ENCODE measurements around the gene SSNA1.

SSNA1 gene

GRCh38 chr9:137221506-137222111 is 33.1 kb downstream of the SSNA1 start:
- no peak for DNase-seq (ENCODE audit: low spot score)

DNA sequence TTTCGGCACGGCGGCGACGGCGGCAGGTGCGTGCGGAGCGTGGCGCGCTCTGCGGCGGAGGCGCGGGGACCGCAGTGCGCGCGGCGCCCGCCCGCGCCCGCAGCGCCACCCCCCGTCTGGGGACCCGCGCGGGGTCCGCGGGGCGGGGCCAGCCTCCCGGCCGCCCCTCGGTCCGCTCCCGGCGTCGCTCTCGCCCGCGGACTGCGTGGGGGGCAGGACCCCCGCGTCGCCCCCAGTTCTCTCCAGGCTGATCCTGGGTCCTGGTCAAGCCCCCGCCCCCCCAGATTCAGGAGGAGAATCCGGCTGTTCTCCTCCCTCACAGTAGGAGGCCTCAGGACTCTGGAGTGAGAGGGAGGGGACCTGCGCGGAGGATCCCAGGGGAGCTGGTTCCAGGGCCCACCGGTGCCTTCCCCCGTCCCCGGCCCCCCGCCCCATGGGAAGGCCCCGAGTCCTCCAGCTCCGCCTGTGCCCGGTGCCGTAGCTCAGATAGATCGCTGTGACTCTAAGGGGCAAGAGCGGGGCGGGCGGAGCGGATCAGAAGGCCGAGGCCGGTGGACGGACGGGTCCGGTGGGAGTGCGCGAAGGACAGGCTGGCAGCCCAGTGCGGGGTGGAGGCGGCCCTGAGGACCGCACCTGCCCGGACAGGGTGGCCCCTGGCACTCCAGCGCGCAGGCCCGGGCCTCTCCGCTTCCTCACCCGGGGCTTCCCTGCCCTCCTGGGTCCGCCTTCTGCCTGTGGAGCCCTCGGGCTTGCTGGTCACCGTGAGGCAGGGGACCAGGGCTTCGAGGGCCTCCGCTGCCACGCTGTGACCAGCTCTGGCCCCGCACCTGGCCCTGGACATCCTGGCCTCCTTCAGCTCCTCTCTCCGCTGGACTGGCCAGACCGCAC is 34.0 kb downstream of the SSNA1 start, which contains the start of gene RNF208:
RNF208 (minus strand) TSS at position 51 of the 888 bp plus-strand sequence. CDS start 1,028 bp downstream, outside the sequence.
- DNase-seq (ENCODE audit: low spot score): no peak

DNA sequence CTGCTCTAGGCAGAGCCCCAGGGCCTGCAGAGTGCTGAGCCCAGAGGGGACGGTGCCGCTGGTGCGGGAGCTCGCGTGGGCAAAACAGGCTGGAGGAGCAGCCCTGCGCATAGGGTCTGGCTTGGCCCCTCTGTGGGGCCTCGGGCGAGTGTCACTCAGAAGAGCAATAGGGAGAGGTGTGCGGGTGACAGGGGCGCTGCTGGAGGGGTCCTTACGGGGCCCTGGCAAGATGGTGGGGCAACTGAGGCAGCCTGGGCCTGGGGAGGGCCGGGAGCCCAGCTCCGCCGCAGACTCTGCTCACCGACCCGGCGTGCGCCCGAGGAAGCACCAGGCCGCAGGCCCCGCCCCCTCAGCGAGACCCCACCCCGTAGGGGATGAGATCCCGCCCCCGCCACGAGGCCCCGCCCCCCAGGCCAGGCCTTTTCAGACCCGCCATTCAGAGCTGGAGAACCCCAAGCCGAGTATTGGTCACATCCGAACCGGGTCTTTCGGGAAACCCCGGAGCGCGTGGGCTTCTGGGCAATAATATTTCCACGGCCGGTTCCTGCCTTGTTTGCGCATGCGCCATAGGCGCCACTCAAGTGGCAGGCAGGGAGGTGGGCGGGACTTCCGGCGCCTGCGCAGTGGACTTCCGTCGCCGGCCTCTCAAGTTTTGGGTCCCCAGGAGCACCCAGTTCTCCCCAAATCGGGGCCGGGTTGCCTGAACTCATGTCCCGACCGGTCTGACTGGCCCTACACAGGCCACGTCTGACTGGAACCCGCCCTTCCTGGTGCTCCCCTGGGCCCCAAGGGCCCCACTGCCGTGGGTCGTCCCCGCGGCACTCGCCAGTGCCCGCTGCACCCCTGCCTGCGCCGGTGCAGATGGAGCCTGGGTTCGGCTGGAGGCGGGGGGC is 34.8 kb downstream of the SSNA1 start:
- peak; percentile 99 for DNase-seq (ENCODE audit: low spot score)

- DNase-seq (ENCODE audit: low spot score): no peak
Observed at GRCh38 chr9:137224830-137225694, 36.6 kb downstream of the SSNA1 start, which contains the start of gene CYSRT1. Gene CYSRT1 (plus strand): TSS chr9:137225174. CDS start chr9:137225622, 448 bp downstream.

DNA sequence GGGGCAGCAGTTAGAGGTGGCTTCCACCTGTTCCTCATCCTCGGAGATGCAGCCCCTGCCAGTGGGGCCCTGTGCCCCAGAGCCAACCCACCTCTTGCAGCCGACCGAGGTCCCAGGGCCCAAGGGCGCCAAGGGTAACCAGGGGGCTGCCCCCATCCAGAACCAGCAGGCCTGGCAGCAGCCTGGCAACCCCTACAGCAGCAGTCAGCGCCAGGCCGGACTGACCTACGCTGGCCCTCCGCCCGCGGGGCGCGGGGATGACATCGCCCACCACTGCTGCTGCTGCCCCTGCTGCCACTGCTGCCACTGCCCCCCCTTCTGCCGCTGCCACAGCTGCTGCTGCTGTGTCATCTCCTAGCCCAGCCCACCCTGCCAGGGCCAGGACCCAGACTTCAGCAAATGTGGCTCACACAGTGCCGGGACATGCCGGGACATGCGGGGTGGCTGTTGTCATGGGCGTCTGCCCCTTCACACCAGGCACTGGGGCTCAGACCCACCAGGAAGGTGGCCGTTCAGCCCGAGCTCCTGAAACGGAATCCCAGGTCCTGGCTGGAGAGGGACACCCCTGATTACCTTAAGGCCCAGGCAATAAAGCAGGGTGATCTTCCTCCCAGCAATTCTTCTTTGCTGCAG is 37.3 kb downstream of the SSNA1 start:
- no peak for DNase-seq (ENCODE audit: low spot score)

DNA sequence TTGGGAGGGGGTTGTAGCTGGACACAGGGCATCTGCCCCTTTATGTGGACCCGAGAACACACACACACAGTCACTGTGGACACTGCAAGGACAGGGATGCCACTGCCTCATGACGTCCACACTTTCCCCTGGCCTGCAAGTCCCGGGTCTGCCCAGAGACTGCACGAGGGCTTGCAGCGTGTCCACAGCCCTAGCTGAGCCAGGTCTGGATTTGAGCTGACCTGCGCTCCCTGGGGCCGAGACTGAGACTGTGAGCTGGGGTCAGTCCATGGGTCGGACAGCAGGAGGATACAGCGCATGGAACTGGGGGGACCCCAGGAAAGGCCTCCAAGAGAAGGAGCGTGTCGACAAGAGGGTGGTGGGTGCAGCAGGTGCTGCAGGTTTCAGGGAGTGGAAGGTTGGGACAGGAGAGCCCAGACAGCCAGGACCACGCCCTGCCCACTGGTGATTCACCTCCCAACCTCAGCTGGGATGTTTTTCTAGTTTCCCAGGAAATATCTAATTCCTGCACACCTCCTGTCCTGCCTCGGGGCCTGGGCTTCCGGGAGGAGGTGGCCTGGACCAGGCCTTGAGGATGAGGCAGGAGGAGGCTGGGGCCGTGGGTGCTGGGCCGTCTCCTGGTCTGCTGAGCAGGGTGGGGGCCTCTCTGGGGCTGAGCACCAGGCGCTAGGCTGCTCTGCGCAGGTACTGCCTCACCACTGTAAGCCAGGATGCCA is 38.0 kb downstream of the SSNA1 start:
- DNase-seq (ENCODE audit: low spot score): no peak

- DNase-seq (ENCODE audit: low spot score): peak; percentile 70
Observed at GRCh38 chr9:137227054-137227852, 38.8 kb downstream of the SSNA1 start, which contains the start of gene RNF224. Gene RNF224 (plus strand): TSS chr9:137227502. CDS start chr9:137228336, 834 bp downstream.

DNA sequence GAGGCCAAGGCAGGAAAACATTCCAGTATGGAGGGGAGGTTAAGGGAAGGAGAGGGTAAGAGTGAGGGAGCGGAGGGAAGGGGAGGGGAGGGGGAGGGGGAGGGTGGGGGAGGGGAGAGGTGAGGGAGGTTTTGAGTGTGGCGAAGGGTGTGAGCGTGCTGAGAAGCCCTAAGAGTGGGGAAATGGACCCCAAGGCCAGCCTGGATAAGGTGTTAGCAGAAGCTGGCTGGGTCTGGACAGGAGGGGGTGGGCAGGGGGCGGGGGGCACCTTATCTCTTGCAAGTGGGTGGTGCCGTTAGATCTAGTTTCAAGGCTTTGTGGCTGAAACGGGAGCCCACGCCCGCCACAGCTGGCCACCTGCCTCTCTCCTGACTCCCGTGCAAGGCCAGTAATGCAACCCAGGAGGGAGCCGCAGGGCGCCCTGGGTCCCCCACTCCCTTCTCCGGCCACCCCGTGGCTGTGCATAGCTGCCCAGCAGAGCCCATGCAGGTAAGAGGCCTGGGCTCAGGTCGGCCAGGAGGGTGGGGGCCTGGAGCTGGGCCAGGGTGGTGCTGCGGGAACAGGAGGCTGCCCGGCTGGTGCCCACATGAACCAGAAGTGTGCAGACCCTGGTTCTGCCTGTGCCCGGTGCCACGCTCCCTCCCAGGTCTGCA is 39.5 kb downstream of the SSNA1 start:
- no peak for DNase-seq (ENCODE audit: low spot score)

GRCh38 chr9:137228506-137228967 is 40.1 kb downstream of the SSNA1 start:
- DNase-seq (ENCODE audit: low spot score): no peak

DNA sequence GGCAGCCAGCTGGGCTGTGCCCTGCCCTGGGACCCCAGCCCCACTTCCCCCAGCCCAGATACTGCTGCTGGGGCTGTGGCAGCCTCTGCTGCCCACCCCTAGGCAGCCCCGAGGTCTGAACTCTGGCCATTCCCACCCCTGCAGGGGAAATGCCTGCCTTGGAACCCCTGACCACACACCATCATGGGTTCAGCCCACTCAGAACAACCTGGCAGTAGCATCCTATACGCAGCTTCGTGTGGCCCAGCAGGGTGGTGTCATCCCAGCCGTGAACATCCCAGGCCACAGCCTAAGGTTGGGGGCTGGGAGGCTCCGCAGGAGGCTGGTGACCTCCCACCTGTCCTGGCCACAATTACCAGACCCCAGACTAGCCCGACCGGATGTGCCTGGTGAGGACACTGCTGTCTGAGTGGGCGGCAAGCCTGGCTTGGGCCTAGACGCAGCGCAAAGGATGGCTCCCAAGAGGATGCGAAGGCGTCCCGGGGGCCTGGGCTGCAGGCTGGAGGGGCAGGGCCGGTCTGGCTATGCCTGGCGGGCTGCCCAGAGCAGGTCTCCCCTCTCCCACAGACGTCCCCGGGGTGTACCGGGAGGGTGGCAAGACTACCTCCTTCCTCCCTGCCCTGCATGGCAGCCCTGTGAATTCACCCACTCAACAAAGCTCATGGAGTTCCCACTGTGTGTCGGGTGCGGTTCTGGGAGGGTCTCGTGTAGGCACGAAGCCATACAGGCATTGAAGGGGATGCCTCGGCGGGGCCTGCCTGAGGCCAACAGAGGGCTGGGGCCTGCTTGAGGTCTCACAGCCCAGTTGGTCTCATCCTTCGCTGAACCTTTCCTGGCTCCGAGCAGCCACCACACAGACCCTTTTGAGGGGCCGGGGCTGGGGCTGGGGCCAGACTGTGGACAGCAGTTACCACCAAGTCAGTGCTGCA is 40.8 kb downstream of the SSNA1 start:
- no peak for DNase-seq (ENCODE audit: low spot score)

DNA sequence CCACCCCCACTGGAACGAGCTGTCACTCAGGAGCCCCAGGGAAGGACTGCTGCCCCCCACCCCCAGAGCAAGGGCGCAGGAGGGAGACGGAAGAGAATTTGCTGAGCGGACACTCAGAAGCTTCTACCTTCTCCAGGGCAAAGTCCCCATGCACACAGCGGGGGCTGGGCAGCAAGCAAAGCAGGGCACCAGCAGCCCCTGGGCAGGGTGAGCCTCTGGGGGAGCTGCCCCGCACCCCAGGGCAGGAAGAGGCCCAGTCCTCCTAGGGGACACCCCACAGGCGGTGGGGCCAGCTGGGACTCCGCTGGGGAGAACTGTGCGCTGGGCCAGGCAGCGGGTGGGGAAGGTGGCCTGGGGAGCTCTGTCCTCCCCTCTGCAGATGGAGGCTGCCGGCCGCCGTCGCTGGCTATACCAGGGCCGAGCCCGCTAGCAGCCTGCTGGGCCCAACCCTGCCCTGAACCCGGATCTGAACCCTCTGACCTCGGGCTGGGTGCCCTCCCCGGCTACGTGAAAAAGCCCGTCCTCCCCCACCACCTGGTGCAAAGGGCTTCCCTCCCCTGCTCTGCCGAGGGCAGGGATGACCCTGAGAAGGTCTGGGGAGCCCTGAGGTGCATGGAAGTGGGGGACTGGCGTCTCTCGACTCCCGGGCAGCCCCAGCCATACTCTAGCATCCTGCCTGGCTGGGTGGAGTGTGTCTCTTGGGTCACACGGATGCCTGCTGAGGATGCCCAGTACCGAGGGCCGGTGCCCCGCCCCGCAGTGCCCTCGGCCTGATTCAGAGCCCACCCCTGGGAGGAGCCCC is 41.6 kb downstream of the SSNA1 start:
- DNase-seq (ENCODE audit: low spot score): no peak

DNA sequence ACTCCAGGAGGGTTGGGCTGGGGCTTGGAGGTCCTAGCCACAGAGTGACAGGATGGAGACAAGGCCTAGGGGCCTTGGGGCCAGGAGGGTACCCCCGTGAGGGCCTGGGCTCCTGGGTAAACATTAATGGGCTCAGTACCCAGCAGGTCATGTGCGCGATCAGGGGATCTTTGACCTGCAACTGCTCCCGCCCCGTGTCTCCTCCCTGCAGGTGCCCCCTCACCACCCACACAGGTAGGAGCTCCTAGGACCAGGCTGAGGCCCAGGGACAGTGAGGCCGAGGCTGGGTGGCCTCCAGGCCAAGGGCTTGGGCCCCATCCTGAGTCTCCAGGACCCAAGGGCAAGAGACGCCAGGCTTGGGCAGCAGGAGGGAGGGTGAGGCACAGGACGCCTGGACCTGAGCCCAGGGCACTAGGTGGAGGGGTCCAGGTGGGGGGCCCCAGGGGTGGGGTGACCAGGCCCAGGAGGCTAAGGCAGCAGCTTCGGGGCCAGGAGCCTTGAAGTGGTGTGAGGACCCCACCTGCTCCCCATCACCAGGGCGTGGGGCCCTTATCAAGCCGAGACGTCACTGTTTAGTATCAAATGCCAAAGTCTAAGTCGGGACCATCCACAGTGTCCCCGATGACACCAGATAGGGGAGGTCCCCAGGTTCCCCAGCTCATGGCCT is 42.4 kb downstream of the SSNA1 start, which contains the start of gene SLC34A3:
SLC34A3 (plus strand) TSS at position 197 of the 667 bp plus-strand sequence. CDS start 802 bp downstream, outside the sequence.
- no peak for DNase-seq (ENCODE audit: low spot score)

DNA sequence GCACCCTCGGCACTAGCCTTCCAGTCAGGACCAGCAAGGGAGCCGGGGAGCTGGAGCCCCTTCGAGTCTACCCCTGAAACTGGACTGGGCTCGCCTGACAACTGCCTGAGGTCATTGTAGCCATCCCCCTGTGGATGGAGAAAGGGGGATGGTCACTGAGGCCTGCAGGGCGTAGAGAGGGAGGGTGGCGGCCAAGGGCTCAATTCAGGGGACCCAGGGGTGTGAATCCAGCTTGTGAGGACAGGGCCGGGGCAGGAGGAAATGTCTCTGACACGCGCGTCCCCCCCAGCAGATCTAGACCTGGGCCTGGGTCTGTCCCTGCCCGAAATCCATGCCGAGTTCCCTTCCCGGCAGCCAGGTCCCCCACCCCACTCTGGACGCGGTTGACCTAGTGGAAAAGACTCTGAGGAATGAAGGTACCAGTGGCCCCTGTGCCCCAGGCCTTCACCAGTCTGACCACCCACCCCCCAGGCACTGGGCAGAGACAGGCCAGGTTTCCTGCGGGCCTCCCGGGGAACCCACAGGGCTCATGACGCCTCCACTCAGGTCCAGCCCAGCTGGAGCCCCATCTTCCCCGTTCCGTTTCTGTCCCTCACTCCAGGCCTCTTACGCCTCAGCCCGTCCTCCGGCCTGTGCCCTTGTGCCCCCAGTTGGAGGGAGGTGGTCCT is 43.0 kb downstream of the SSNA1 start:
- DNase-seq (ENCODE audit: low spot score): no peak

GRCh38 chr9:137232101-137232500 is 43.6 kb downstream of the SSNA1 start:
- no peak for DNase-seq (ENCODE audit: low spot score)

DNA sequence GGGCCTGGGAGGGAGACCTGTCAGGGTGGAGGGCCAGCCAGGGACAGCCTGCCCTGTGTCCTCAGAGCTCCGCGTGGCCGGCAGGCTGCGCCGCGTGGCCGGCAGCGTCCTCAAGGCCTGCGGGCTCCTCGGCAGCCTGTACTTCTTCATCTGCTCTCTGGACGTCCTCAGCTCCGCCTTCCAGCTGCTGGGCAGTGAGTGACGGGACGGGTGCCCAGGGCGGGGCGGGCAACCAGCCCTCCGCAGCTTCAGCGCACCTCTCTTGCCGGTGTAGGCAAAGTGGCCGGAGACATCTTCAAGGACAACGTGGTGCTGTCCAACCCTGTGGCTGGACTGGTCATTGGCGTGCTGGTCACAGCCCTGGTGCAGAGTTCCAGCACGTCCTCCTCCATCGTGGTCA is 44.0 kb downstream of the SSNA1 start:
- no peak for DNase-seq (ENCODE audit: low spot score)
